ENCODE data around the gene ATF7.

DNA sequence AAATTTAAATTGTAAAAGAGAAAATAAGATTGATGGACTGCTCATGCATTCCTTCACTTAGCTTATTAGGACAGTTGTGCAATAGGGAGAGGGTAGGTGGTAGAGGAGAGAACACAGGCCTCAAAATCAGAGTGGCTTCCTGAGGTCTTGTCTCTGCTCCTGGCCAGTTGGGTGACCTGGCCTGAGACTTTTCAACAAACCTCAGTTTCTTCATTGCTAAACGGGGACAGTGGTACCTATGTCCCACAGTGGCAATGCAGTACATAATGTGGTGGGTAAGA lies 129.5 kb downstream of the ATF7 start:
- TF ChIP-seq, protein P1, sequence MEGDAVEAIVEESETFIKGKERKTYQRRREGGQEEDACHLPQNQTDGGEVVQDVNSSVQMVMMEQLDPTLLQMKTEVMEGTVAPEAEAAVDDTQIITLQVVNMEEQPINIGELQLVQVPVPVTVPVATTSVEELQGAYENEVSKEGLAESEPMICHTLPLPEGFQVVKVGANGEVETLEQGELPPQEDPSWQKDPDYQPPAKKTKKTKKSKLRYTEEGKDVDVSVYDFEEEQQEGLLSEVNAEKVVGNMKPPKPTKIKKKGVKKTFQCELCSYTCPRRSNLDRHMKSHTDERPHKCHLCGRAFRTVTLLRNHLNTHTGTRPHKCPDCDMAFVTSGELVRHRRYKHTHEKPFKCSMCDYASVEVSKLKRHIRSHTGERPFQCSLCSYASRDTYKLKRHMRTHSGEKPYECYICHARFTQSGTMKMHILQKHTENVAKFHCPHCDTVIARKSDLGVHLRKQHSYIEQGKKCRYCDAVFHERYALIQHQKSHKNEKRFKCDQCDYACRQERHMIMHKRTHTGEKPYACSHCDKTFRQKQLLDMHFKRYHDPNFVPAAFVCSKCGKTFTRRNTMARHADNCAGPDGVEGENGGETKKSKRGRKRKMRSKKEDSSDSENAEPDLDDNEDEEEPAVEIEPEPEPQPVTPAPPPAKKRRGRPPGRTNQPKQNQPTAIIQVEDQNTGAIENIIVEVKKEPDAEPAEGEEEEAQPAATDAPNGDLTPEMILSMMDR (IDR thresholded peaks at IDR 0.05) = no peak
- no peak for TF ChIP-seq POLR2A (IDR thresholded peaks at IDR 0.05)
